Neuron (in vitro differentiated cells): ENCODE data around the gene LUZP2.

Source experiments
- H2AFZ ChIP-seq: one replicate; pipeline ENCODE4 v1.6.1; 2013; ENCODE audit warnings: low read depth, mild to moderate bottlenecking, inconsistent platforms, low read length, moderate library complexity
- H3K27me3 ChIP-seq: one replicate; pipeline ENCODE4 v1.6.1; 2013; ENCODE audit warnings: low read length; ENCODE audit not compliant: insufficient read depth
- H3K36me3 ChIP-seq: one replicate; pipeline ENCODE4 v1.6.1; 2013; ENCODE audit warnings: low read length; ENCODE audit not compliant: insufficient read depth
- H3K4me1 ChIP-seq: one replicate; pipeline ENCODE4 v1.6.1; 2013; ENCODE audit warnings: low read length; ENCODE audit not compliant: insufficient read depth
- H3K4me3 ChIP-seq: 2 replicates; pipeline ENCODE4 v1.5.1; 2013; ENCODE audit warnings: mild to moderate bottlenecking, low read length, moderate library complexity
- H3K9me3 ChIP-seq: one replicate; pipeline ENCODE4 v1.6.1; 2013; ENCODE audit warnings: low read length

Gene LUZP2

GRCh38 chr11:24837112-24837511 lies 340.3 kb downstream of the LUZP2 start:
- no peaks in the 10 kb centered on the region for H3K4me1 ChIP-seq
- no peaks in the 10 kb centered on the region for H3K9me3 ChIP-seq
- no peak overlapping the region for H3K4me3 ChIP-seq
- H3K27me3 ChIP-seq = no peaks in the 10 kb centered on the region
- no peak overlapping the region for H2AFZ ChIP-seq
- H3K36me3 ChIP-seq = no peaks in the 10 kb centered on the region

- no peak overlapping the region for H3K4me3 ChIP-seq
- H3K9me3 ChIP-seq = no peaks in the 10 kb centered on the region
- no peak overlapping the region for H2AFZ ChIP-seq
- H3K36me3 ChIP-seq = no peaks in the 10 kb centered on the region
- no peaks in the 10 kb centered on the region for H3K27me3 ChIP-seq
- H3K4me1 ChIP-seq = no peaks in the 10 kb centered on the region
Observed at GRCh38 chr11:24842308-24842707, 345.5 kb downstream of the LUZP2 start.

GRCh38 chr11:24844406-24844805 lies 347.6 kb downstream of the LUZP2 start:
- Histone ChIP-seq H3K4me1 (no peaks in the 10 kb centered on the region), H3K4me3 (no peak overlapping the region)

GRCh38 chr11:24848857-24849256 lies 352.0 kb downstream of the LUZP2 start:
- Histone ChIP-seq H2AFZ (no peak overlapping the region), H3K36me3 (no peaks in the 10 kb centered on the region), H3K9me3 (no peaks in the 10 kb centered on the region), H3K27me3 (no peaks in the 10 kb centered on the region), H3K4me3 (no peak overlapping the region), H3K4me1 (no peaks in the 10 kb centered on the region)

More at GRCh38 chr11:24844406-24844805, 347.6 kb downstream of the LUZP2 start:
- Histone ChIP-seq H3K36me3 (no peaks in the 10 kb centered on the region), H2AFZ (no peak overlapping the region), H3K9me3 (no peaks in the 10 kb centered on the region), H3K27me3 (no peaks in the 10 kb centered on the region)

GRCh38 chr11:24855951-24856350 lies 359.1 kb downstream of the LUZP2 start:
- H3K4me1 ChIP-seq = no peaks in the 10 kb centered on the region
- H3K9me3 ChIP-seq = no peaks in the 10 kb centered on the region

GRCh38 chr11:24859801-24860300 lies 363.0 kb downstream of the LUZP2 start:
- H3K36me3 ChIP-seq = no peaks in the 10 kb centered on the region
- H3K9me3 ChIP-seq = no peaks in the 10 kb centered on the region
- H2AFZ ChIP-seq = no peak overlapping the region
- no peaks in the 10 kb centered on the region for H3K27me3 ChIP-seq
- no peaks in the 10 kb centered on the region for H3K4me1 ChIP-seq
- H3K4me3 ChIP-seq = no peak overlapping the region

More at GRCh38 chr11:24855951-24856350, 359.1 kb downstream of the LUZP2 start:
- Histone ChIP-seq H3K4me3 (no peak overlapping the region), H2AFZ (no peak overlapping the region), H3K27me3 (no peaks in the 10 kb centered on the region), H3K36me3 (no peaks in the 10 kb centered on the region)

GRCh38 chr11:24861440-24861839 lies 364.6 kb downstream of the LUZP2 start:
- Histone ChIP-seq H3K4me3 (no peak overlapping the region), H3K4me1 (no peaks in the 10 kb centered on the region), H3K27me3 (no peaks in the 10 kb centered on the region), H3K9me3 (no peaks in the 10 kb centered on the region), H2AFZ (no peak overlapping the region), H3K36me3 (no peaks in the 10 kb centered on the region)

GRCh38 chr11:24866743-24867142 lies 369.9 kb downstream of the LUZP2 start:
- Histone ChIP-seq H2AFZ (no peak overlapping the region), H3K27me3 (no peaks in the 10 kb centered on the region), H3K4me1 (no peaks in the 10 kb centered on the region), H3K4me3 (no peak overlapping the region), H3K36me3 (no peaks in the 10 kb centered on the region), H3K9me3 (no peaks in the 10 kb centered on the region)

GRCh38 chr11:24870048-24870447 lies 373.2 kb downstream of the LUZP2 start:
- no peak overlapping the region for H2AFZ ChIP-seq
- H3K27me3 ChIP-seq = no peaks in the 10 kb centered on the region
- no peaks in the 10 kb centered on the region for H3K36me3 ChIP-seq
- no peaks in the 10 kb centered on the region for H3K4me1 ChIP-seq
- H3K4me3 ChIP-seq = no peak overlapping the region
- H3K9me3 ChIP-seq = no peaks in the 10 kb centered on the region

GRCh38 chr11:24872186-24872585 lies 375.3 kb downstream of the LUZP2 start:
- Histone ChIP-seq H3K36me3 (no peaks in the 10 kb centered on the region), H3K4me1 (no peaks in the 10 kb centered on the region), H3K9me3 (no peaks in the 10 kb centered on the region), H3K4me3 (no peak overlapping the region), H2AFZ (no peak overlapping the region), H3K27me3 (no peaks in the 10 kb centered on the region)

- Histone ChIP-seq H3K4me1 (no peaks in the 10 kb centered on the region), H3K9me3 (no peaks in the 10 kb centered on the region), H3K27me3 (no peaks in the 10 kb centered on the region), H2AFZ (no peak overlapping the region), H3K4me3 (no peak overlapping the region), H3K36me3 (no peaks in the 10 kb centered on the region)
Observed at GRCh38 chr11:24872651-24873311, 375.9 kb downstream of the LUZP2 start.

- Histone ChIP-seq H3K4me1 (no peaks in the 10 kb centered on the region), H3K9me3 (no peaks in the 10 kb centered on the region), H3K36me3 (no peaks in the 10 kb centered on the region), H2AFZ (no peak overlapping the region), H3K27me3 (no peaks in the 10 kb centered on the region), H3K4me3 (no peak overlapping the region)
Observed at GRCh38 chr11:24880962-24881361, 384.1 kb downstream of the LUZP2 start.

GRCh38 chr11:24885580-24886173 lies 388.8 kb downstream of the LUZP2 start:
- Histone ChIP-seq H3K4me3 (no peak overlapping the region), H3K4me1 (no peaks in the 10 kb centered on the region), H3K27me3 (no peaks in the 10 kb centered on the region), H3K9me3 (no peaks in the 10 kb centered on the region), H2AFZ (no peak overlapping the region), H3K36me3 (no peaks in the 10 kb centered on the region)
